ENCODE results near the gene GALNT6. TPM values are rescaled to one million over a fixed set of nuclear protein-coding genes. Genes with fewer than 3 reads are reported as not detected.

The GALNT6 gene
- polyA plus RNA-seq, 1 donor from 2014 or later: not detected

DNA sequence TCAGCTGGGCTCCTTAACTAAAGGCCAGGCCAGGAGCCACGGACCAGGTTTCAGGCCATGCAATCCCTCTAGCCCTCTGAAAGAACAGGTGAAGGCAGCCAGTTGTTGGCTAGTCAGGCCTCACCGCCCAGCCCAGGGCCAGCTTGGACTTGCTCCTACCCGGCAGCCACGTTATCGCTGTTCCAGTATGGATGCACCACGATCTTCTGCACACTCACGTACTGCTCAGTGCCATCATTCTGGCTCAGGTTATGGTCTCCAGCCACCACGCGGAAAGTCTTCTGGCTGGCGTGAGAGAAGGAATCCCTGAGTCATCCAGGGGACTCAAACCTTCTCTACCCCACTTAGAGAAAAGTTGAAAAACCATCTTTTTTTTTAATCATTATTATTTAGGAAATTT lies 48.8 kb downstream of the GALNT6 start:
- Histone ChIP-seq H2AFZ (ENCODE audit: low read depth, low read length) (no peak overlapping the region), H3K9ac (ENCODE audit: low read length) (no peak overlapping the region), H3F3A (ENCODE audit: insufficient read depth, low read length, poor library complexity, severe bottlenecking) (no peaks in the 10 kb centered on the region), H4K20me1 (ENCODE audit: insufficient read depth) (no peaks in the 10 kb centered on the region), H3K36me3 (ENCODE audit: insufficient read depth, low read length) (no peaks in the 10 kb centered on the region), H3K27me3 (ENCODE audit: insufficient read depth, low read depth, low read length) (no peaks in the 10 kb centered on the region), H3K9me3 (ENCODE audit: low read length) (no peaks in the 10 kb centered on the region), H3K79me2 (replicated peaks; ENCODE audit: insufficient read depth, low read length) (no peaks in the 10 kb centered on the region), H3K4me2 (ENCODE audit: low read length) (no peak overlapping the region), H3K4me3 (ENCODE audit: low read length) (no peak overlapping the region), H3K9me2 (ENCODE audit: insufficient read depth, low read length) (no peaks in the 10 kb centered on the region), H3K27ac (ENCODE audit: low read length) (no peak overlapping the region)
- no peak for TF ChIP-seq RAD21 (conservative IDR thresholded peaks at IDR 0.05)
- TF ChIP-seq, protein P1, sequence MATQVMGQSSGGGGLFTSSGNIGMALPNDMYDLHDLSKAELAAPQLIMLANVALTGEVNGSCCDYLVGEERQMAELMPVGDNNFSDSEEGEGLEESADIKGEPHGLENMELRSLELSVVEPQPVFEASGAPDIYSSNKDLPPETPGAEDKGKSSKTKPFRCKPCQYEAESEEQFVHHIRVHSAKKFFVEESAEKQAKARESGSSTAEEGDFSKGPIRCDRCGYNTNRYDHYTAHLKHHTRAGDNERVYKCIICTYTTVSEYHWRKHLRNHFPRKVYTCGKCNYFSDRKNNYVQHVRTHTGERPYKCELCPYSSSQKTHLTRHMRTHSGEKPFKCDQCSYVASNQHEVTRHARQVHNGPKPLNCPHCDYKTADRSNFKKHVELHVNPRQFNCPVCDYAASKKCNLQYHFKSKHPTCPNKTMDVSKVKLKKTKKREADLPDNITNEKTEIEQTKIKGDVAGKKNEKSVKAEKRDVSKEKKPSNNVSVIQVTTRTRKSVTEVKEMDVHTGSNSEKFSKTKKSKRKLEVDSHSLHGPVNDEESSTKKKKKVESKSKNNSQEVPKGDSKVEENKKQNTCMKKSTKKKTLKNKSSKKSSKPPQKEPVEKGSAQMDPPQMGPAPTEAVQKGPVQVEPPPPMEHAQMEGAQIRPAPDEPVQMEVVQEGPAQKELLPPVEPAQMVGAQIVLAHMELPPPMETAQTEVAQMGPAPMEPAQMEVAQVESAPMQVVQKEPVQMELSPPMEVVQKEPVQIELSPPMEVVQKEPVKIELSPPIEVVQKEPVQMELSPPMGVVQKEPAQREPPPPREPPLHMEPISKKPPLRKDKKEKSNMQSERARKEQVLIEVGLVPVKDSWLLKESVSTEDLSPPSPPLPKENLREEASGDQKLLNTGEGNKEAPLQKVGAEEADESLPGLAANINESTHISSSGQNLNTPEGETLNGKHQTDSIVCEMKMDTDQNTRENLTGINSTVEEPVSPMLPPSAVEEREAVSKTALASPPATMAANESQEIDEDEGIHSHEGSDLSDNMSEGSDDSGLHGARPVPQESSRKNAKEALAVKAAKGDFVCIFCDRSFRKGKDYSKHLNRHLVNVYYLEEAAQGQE (IDR thresholded peaks at IDR 0.05; ENCODE audit: borderline replicate concordance): no peak
- TF ChIP-seq SMC3 (conservative IDR thresholded peaks at IDR 0.05; ENCODE audit: poor library complexity): no peak
- no peak for TF ChIP-seq MXI1 (conservative IDR thresholded peaks at IDR 0.05; ENCODE audit: poor library complexity, severe bottlenecking)
- TF ChIP-seq, protein P2, sequence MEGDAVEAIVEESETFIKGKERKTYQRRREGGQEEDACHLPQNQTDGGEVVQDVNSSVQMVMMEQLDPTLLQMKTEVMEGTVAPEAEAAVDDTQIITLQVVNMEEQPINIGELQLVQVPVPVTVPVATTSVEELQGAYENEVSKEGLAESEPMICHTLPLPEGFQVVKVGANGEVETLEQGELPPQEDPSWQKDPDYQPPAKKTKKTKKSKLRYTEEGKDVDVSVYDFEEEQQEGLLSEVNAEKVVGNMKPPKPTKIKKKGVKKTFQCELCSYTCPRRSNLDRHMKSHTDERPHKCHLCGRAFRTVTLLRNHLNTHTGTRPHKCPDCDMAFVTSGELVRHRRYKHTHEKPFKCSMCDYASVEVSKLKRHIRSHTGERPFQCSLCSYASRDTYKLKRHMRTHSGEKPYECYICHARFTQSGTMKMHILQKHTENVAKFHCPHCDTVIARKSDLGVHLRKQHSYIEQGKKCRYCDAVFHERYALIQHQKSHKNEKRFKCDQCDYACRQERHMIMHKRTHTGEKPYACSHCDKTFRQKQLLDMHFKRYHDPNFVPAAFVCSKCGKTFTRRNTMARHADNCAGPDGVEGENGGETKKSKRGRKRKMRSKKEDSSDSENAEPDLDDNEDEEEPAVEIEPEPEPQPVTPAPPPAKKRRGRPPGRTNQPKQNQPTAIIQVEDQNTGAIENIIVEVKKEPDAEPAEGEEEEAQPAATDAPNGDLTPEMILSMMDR (IDR thresholded peaks at IDR 0.05; ENCODE audit: poor library complexity, severe bottlenecking): no peak
- no peak for TF ChIP-seq POLR2AphosphoS5 (IDR thresholded peaks at IDR 0.05)
- no peak for TF ChIP-seq EP300 (conservative IDR thresholded peaks at IDR 0.05; ENCODE audit: poor library complexity, severe bottlenecking)
- TF ChIP-seq TAF1 (IDR thresholded peaks at IDR 0.05; ENCODE audit: low read depth): no peak
- no peak for TF ChIP-seq EZH2 (IDR thresholded peaks at IDR 0.05; ENCODE audit: borderline replicate concordance, insufficient read depth, low read length, poor library complexity, severe bottlenecking)

DNA sequence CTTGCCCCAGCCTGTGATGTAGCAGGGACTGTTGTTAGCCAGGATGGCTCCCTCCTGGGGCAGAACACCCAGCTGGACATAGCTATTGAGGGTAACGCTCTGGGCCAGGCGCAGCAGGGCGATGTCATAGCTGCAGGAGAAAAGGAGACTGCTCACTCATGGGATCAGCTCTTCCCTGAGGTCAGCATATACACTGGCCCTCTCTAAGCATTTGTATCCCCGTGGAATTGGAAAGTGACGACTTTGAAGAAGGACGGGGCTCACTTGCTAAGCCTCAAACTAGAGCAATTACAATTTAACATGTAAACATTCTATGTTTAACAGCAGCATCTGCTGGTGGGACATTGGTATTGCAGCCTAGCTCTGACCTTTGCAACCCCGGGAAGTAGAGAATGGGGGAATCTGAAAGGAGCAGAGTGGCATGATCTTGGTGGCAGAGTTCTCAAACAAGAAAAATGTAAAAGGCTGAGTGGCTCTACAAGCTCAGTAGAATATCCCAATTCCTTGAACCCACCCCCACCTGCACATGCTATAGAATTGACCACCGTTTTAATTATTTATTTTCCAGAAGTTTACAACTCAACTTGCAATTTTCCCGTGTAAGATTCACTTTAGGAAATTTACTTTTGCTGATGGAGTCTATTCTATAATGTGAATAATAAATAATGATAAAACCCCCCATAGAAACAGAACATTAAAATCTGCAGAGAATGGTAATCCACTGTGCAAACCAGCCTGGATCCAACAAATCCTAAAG lies 49.8 kb downstream of the GALNT6 start:
- Histone ChIP-seq H3K36me3 (ENCODE audit: insufficient read depth, low read length) (no peaks in the 10 kb centered on the region), H3K9me3 (ENCODE audit: low read length) (no peaks in the 10 kb centered on the region), H3K9me2 (ENCODE audit: insufficient read depth, low read length) (no peaks in the 10 kb centered on the region), H3K9ac (ENCODE audit: low read length) (no peak overlapping the region), H3K4me2 (ENCODE audit: low read length) (no peak overlapping the region), H3K27ac (ENCODE audit: low read length) (no peak overlapping the region), H3K4me3 (ENCODE audit: low read length) (no peak overlapping the region), H3F3A (ENCODE audit: insufficient read depth, low read length, poor library complexity, severe bottlenecking) (no peaks in the 10 kb centered on the region), H4K20me1 (ENCODE audit: insufficient read depth) (no peaks in the 10 kb centered on the region), H3K27me3 (ENCODE audit: insufficient read depth, low read depth, low read length) (no peaks in the 10 kb centered on the region), H3K79me2 (replicated peaks; ENCODE audit: insufficient read depth, low read length) (no peaks in the 10 kb centered on the region), H2AFZ (ENCODE audit: low read depth, low read length) (no peak overlapping the region)
- TF ChIP-seq SMC3 (conservative IDR thresholded peaks at IDR 0.05; ENCODE audit: poor library complexity) (peak; percentile 94), RAD21 (conservative IDR thresholded peaks at IDR 0.05) (peak; percentile 95), MXI1 (conservative IDR thresholded peaks at IDR 0.05; ENCODE audit: poor library complexity, severe bottlenecking) (no peak)
- TF ChIP-seq, protein P2 (IDR thresholded peaks at IDR 0.05; ENCODE audit: poor library complexity, severe bottlenecking): peak; percentile 97
